Tibial nerve (tissue), 4 donors: ENCODE results near the gene GRIK4.

Experiments used
- CTCF ChIP-seq, 5 experiments: fragments of 200-600 bp in 3 of 5; fragments of 450-650 bp in 2 of 5; sonication (generic) in 3 of 5; IDR thresholded peaks; one replicate each; pipeline ENCODE4 v1.5.1; 2016 to 2019; ENCODE audit warnings: antibody characterized with exemption in 5 of 5, mild to moderate bottlenecking in 3 of 5, moderate library complexity in 2 of 5
- EP300 ChIP-seq, 2 donors: sonication (generic); formaldehyde crosslinking; IDR thresholded peaks; one replicate each; pipeline ENCODE4 v1.6.1; 2017; ENCODE audit warnings: antibody characterized with exemption in 2 of 2, mild to moderate bottlenecking in 1 of 2

DNA sequence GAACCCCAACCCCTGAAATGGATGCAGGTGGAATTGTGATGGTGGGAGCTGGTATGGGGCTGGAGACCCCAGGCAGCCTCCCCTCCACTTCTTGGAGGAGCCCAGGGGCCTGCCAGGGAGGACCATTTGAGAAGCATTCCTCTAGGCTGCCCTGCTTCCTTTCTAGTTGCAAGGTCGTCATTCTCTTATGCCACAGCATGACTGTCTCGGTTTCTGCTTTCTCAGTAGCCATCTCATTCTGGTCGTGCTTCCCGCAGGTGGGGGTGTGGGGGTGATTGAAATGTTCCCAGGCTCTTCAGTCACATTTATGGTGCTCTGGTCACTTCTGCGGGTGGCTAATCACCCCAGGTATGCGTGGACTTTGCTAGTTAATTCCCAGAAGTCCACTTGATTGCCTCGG lies 288.7 kb downstream of the GRIK4 start:
- no peak for TF ChIP-seq CTCF (IDR thresholded peaks at IDR 0.05)
- no peak for TF ChIP-seq EP300 (IDR thresholded peaks at IDR 0.05)
